NCI-H2171 (cell line): ENCODE results near the gene SPZ1.
"Not testable (repeated sequence)": the region's sequence is repeated elsewhere in the genome, so short reads cannot be mapped to it uniquely, and the experiment has no call there.

Experiments used
- DNase-seq: peaks from one replicate; lab custom pipeline; 2025; lab: John Stamatoyannopoulos, UW

The SPZ1 gene

GRCh38 chr5:80339116-80339515, 19.3 kb downstream of the SPZ1 start:
- no peak for DNase-seq

- no peak for DNase-seq
These were observed 21.4 kb downstream of the SPZ1 start for GRCh38 chr5:80341016-80341775.

GRCh38 chr5:80343067-80343466, 23.3 kb downstream of the SPZ1 start:
- DNase-seq: no peak

DNA sequence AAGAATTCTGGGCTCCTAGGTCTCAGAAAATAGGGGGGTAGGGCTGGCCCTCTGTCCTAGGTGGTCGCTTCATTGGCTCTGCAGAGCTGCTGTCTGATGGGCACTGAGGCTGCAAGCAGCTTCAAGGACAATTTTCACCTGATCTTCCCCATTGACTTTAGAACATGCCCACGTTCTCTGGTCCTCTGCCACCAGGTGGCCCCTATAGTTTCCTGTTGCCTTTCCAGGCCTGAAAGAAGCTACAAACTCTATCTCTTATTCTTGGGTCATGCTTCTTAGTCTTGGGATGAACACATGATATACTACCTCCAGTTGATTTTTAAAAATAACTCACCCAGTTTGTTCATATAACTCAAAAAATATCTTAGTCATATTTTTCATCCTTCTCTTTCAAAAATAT, 26.3 kb downstream of the SPZ1 start:
- DNase-seq: no peak

DNA sequence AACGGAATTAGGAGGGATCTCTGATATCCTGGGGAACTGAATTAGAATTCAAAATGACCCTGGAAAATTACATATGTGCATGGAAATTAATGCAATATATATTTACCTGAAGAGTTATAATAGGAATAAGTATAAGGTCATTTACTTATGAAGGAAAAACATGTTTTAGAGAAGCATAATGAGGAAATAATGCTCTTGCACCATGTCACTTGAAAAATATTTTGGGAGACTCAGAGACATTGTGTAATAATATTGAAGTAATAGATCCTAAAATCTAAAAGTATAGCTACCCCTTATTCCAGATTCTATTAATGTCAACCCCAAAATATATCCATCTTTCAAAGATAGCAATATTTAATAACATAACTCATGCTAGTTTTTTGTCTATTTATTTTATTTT, 28.4 kb downstream of the SPZ1 start:
- DNase-seq: no peak

DNA sequence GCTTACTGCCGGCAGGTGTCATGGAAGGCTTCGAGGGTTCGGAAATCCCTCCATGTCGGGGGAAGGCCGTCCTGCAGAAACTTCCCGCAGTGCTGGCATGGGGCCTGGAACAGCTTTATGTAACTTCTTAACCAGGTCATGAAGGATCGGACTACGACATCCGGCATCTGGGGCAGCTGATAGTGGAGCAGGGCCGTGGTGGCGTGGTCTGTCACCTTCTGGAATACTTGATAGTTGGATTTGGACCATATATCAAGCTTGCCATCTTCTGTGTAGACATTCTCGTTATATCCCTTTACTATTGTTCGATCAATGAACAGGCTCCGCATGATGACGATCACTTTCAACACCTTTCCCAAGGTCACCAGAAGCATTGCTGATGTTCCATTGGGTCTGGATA, 31.2 kb downstream of the SPZ1 start:
- DNase-seq: not testable (repeated sequence)

- DNase-seq: no peak
These were observed 35.9 kb downstream of the SPZ1 start for GRCh38 chr5:80355686-80356085.

- no peak for DNase-seq
These were observed 37.9 kb downstream of the SPZ1 start for GRCh38 chr5:80357671-80358070.

- no peak for DNase-seq
These were observed 41.2 kb downstream of the SPZ1 start for GRCh38 chr5:80360914-80361444.

DNA sequence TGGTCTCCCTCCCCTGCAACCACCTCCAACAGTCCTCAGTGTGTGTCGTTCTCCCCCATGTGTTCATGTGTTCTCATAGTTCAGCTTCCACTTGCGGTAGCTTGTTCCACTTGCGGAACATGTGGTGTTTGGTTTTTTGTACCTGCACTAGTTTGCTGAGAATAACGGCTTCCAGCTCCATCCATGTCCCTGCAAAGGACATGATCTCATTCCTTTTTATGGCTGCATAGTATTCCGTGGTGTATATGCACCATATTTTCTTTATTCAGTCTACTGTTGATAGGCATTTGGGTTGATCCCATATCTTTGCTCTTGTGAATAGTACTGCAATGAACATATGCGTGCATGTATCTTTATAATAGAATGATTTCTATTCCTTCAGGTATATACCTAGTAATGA, 45.1 kb downstream of the SPZ1 start:
- no peak for DNase-seq

DNA sequence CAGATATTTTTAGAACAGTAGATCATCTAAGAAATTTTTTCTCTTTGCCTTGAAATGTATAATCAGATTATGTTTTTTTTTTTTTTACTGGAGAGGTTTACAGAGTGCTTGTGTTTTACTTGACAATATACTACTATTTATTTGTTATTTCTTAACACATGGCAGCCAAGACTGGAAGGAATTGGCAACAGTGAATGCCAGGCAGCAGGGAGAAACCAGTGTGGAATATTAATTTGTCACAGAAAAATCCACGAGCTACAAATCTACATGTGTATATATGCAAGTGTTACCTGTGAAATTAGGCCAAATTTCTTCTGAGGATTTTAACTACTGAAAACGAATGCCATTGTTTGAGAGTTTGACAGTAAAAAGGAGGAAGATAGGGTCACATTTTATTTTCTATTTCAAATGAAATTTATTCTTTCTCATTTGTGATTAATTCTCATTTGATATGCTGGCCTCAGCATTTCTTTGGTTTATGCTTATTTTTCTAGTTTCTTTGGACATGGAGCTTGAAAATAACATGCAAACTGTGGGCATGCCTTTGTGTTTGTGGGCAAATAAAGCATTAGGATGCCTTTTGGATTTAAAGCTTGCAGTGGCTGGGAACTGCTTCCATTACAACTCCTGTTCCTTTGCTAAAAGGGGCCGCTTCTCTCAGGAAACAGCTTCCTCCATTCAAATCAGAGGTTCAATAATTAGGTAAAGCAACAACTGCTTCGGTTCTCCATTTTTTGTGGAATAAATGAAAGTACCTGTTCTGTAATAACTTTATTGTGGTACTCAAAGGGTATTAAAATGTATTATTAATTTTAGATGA, 49.1 kb downstream of the SPZ1 start:
- DNase-seq: no peak

DNA sequence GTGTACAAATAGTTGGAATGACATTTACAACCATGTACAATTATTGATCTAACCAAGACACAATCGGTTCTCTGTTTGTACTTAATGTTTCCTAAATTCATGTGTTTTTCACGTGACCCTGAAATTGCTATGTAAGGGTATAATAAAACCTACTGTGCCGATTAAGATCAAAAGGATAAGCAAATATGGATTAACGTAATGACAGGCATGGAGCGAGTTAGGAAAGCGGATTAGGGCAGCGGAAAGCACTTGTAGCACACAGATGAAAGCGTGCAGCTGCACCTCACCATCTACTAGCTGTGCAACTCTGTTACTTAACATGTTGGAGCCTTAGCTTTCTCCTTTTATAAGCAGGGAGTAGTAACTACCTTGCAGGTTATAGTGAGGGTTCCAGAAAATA, 49.7 kb downstream of the SPZ1 start:
- no peak for DNase-seq

DNA sequence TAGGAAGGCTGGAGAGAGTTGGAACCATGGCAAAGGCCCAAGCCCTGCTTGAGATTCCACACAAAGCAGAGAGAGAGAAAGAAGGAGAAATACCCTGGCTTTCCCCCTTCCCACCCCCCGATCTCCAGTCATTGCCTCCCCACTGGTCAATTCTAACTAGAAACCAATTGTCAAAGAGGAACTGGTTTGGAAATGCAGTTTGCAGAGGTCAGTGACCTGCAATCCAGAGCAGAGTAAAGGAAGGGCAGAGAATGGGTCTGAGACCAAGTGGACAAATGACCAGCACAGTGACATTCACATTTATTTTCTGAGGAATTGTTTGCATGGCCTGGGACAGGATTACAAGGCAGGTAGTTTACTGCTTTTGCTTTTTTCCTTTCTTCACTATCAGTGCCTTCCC, 50.6 kb downstream of the SPZ1 start:
- no peak for DNase-seq
